GM23338 (cell line): ENCODE data around the gene DST. TPM values are rescaled to one million over a fixed set of nuclear protein-coding genes. Genes with fewer than 3 reads are reported as not detected.
A peak's percentile ranks its signal among the peaks of the same experiment; 100 is the strongest.

Source experiments
- ATAC-seq: fragments of 200-7000 bp; cut with Tn5 transposase; 3 replicates; pipeline ENCODE4 v1.9.1; 2020
- DNase-seq: peaks from one replicate; pipeline ENCODE4 v3.0.0-alpha.2; 2015; ENCODE audit warnings: low spot score
- H2AFZ ChIP-seq: fragments of 200-600 bp; sonication (generic); 2 replicates; pipeline ENCODE4 v1.8.0; 2016; ENCODE audit warnings: antibody characterized with exemption, mild to moderate bottlenecking, moderate library complexity
- H3F3A ChIP-seq: fragments of 200-600 bp; sonication (generic); replicated peaks from 2 replicates; pipeline ENCODE4 v1.8.0; 2017; ENCODE audit warnings: antibody characterized with exemption, mixed run types, low read depth
- H3K27ac ChIP-seq: fragments of 200-600 bp; sonication (generic); 2 replicates; pipeline ENCODE4 v1.6.1; 2016; ENCODE audit warnings: low read depth
- H3K27me3 ChIP-seq: fragments of 200-600 bp; sonication (generic); 2 replicates; pipeline ENCODE4 v1.8.0; 2016; ENCODE audit warnings: mild to moderate bottlenecking, mixed run types, moderate library complexity; ENCODE audit not compliant: insufficient read depth
- H3K36me3 ChIP-seq: fragments of 200-600 bp; sonication (generic); 2 replicates; pipeline ENCODE4 v1.8.0; 2016; ENCODE audit warnings: mild to moderate bottlenecking; ENCODE audit not compliant: insufficient read depth
- H3K4me1 ChIP-seq: fragments of 200-600 bp; sonication (generic); 2 replicates; pipeline ENCODE4 v1.8.0; 2016; ENCODE audit warnings: mild to moderate bottlenecking, moderate library complexity; ENCODE audit not compliant: insufficient read depth
- H3K4me2 ChIP-seq: fragments of 200-600 bp; sonication (generic); 2 replicates; pipeline ENCODE4 v1.7.1; 2017; ENCODE audit warnings: mixed run types
- H3K4me3 ChIP-seq: fragments of 200-600 bp; sonication (generic); 2 replicates; pipeline ENCODE4 v1.6.1; 2016; ENCODE audit warnings: mixed run types
- H3K79me2 ChIP-seq: fragments of 200-600 bp; sonication (generic); replicated peaks from 2 replicates; pipeline ENCODE4 v1.8.0; 2017; ENCODE audit warnings: mild to moderate bottlenecking; ENCODE audit not compliant: insufficient read depth
- H3K9me2 ChIP-seq: fragments of 200-600 bp; sonication (generic); 2 replicates; pipeline ENCODE4 v1.8.0; 2017; ENCODE audit not compliant: insufficient read depth
- H4K20me1 ChIP-seq: fragments of 200-600 bp; sonication (generic); replicated peaks from 2 replicates; pipeline ENCODE4 v1.8.0; 2017; ENCODE audit warnings: mild to moderate bottlenecking; ENCODE audit not compliant: insufficient read depth
- H3K27ac Mint-ChIP-seq: 2 replicates; pipeline ENCODE4 v1.8.0; 2020; ENCODE audit warnings: inconsistent platforms, mild to moderate bottlenecking, moderate library complexity, mixed read lengths
- H3K27me3 Mint-ChIP-seq: 3 replicates; pipeline ENCODE4 v1.8.0; 2022; ENCODE audit warnings: low read depth, mild to moderate bottlenecking, moderate library complexity, mixed read lengths, inconsistent platforms; ENCODE audit not compliant: insufficient read depth, poor library complexity
- H3K36me3 Mint-ChIP-seq: 3 replicates; pipeline ENCODE4 v1.8.0; 2021; ENCODE audit warnings: low read depth, mild to moderate bottlenecking, inconsistent platforms, moderate library complexity, mixed read lengths
- H3K4me1 Mint-ChIP-seq: 3 replicates; pipeline ENCODE4 v1.8.0; 2020; ENCODE audit warnings: mild to moderate bottlenecking, inconsistent platforms, mixed read lengths
- H3K4me3 Mint-ChIP-seq: 3 replicates; pipeline ENCODE4 v1.8.0; 2021; ENCODE audit warnings: moderate library complexity, mild to moderate bottlenecking, inconsistent platforms, mixed read lengths
- H3K9me3 Mint-ChIP-seq: 3 replicates; pipeline ENCODE4 v1.8.0; 2020; ENCODE audit warnings: moderate library complexity, mild to moderate bottlenecking, inconsistent platforms, mixed read lengths
- CREB1 ChIP-seq: fragments of 250-450 bp; sonication (Bioruptor Pico); IDR thresholded peaks from 2 replicates; pipeline ENCODE4 v1.5.0; 2020; ENCODE audit warnings: low read depth, mild to moderate bottlenecking, moderate library complexity
- EZH2 ChIP-seq: fragments of 200-600 bp; sonication (generic); IDR thresholded peaks from one replicate; pipeline ENCODE4 v1.8.0; 2017; ENCODE audit warnings: antibody characterized with exemption, mild to moderate bottlenecking, low read depth; ENCODE audit not compliant: unreplicated experiment
- EZH2phosphoT487 ChIP-seq: fragments of 200-600 bp; sonication (generic); IDR thresholded peaks from one replicate; pipeline ENCODE4 v1.8.1; 2018; ENCODE audit warnings: antibody characterized with exemption; ENCODE audit not compliant: unreplicated experiment
- JUNB ChIP-seq: IDR thresholded peaks from one replicate; pipeline ENCODE4 v1.6.1; 2016; ENCODE audit warnings: antibody characterized with exemption; ENCODE audit not compliant: unreplicated experiment
- NANOG ChIP-seq: IDR thresholded peaks from 2 replicates; pipeline ENCODE4 v1.6.1; 2016; ENCODE audit warnings: antibody characterized with exemption, borderline replicate concordance
- POLR2AphosphoS5 ChIP-seq: IDR thresholded peaks from 2 replicates; pipeline ENCODE4 v1.6.1; 2016; ENCODE audit warnings: antibody characterized with exemption, low read depth
- STAT1 ChIP-seq: IDR thresholded peaks from one replicate; pipeline ENCODE4 v1.6.1; 2016; ENCODE audit warnings: antibody characterized with exemption; ENCODE audit not compliant: unreplicated experiment
- ZNF114 ChIP-seq: fragments of 250-450 bp; sonication (Bioruptor Pico); IDR thresholded peaks from 2 replicates; pipeline ENCODE4 v1.5.0; 2020; ENCODE audit warnings: mild to moderate bottlenecking, moderate library complexity
- ZNF331 ChIP-seq: fragments of 250-450 bp; sonication (Bioruptor Pico); IDR thresholded peaks from 2 replicates; pipeline ENCODE4 v1.5.0; 2020; ENCODE audit warnings: low read depth, mild to moderate bottlenecking, moderate library complexity
- polyA plus RNA-seq: library from polyadenylated mRNA; unstranded; fragments of >200 nt; fragmentation: Nextera tagmentation; extraction: Ambion mirVana; gene quantifications from 2 replicates; pipeline ENCODE4 v1.2.1, GENCODE V29; 2016
- total RNA-seq: library from RNA; depleted of rRNA; stranded (reverse); fragments of >200 nt; shearing (Covaris generic); gene quantifications from 2 replicates; pipeline ENCODE4 v1.2.3, GENCODE V29; 2014
- TF ChIP-seq, protein P1 (sequence below), 2 experiments: fragments of 200-600 bp in 1 of 2; sonication (generic) in 1 of 2; conservative IDR thresholded peaks; 2 replicates each; pipeline versions ENCODE4 v1.5.1 to v1.6.1; 2016 to 2017; ENCODE audit warnings: antibody characterized with exemption in 2 of 2, low read depth in 2 of 2, mild to moderate bottlenecking in 2 of 2, moderate library complexity in 1 of 2
- TF ChIP-seq, protein P2 (sequence below): IDR thresholded peaks from one replicate; pipeline ENCODE4 v1.6.1; 2018; ENCODE audit warnings: antibody characterized with exemption; ENCODE audit not compliant: unreplicated experiment
- TF ChIP-seq, protein P3 (sequence below): IDR thresholded peaks from 2 replicates; pipeline ENCODE4 v1.6.1; 2016; ENCODE audit warnings: antibody characterized with exemption
- TF ChIP-seq, protein P4 (sequence below): fragments of 250-450 bp; sonication (Bioruptor Pico); IDR thresholded peaks from 2 replicates; pipeline ENCODE4 v1.5.0; 2020; ENCODE audit warnings: mild to moderate bottlenecking, moderate library complexity

Gene DST
- total and polyA plus RNA-seq, 2 experiments from 2014 or later, result 88.7 to 188 TPM

DNA sequence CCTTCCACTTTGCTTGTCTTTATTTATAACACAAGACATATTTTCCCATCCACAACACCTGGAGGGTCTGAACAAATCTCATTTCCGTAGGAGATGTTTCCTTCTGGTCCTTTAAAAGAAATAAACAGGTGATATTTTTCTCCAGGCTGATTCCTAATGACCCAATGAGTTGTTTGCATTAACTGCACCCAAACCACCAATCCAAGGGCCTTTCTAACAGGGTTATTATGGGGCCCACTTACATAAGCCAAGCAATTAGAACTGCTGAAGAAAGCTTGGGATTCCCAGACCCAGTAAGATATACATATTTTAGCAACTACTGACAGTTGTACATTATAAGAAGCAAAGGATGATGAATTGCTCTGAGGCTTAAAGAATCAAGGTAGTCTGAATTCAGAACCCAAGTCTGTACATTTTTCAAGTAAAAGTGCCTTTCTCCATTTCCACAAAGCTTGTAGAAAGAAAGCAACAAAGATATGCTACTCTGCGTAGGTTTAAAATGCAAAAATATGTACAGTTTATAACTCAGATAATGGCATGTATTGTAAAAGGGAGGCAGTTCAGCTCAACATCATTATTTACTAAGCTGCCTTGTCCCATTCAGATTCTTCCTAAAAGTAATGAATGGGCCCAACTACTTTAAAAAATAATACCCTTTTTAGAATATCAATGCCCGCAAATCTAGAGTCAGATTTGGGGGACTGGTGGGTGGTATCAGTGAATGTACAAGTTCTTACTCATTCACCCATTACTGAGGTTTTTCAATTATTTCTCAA lies 120.0 kb downstream of the DST start:
- TF ChIP-seq, protein P1, sequence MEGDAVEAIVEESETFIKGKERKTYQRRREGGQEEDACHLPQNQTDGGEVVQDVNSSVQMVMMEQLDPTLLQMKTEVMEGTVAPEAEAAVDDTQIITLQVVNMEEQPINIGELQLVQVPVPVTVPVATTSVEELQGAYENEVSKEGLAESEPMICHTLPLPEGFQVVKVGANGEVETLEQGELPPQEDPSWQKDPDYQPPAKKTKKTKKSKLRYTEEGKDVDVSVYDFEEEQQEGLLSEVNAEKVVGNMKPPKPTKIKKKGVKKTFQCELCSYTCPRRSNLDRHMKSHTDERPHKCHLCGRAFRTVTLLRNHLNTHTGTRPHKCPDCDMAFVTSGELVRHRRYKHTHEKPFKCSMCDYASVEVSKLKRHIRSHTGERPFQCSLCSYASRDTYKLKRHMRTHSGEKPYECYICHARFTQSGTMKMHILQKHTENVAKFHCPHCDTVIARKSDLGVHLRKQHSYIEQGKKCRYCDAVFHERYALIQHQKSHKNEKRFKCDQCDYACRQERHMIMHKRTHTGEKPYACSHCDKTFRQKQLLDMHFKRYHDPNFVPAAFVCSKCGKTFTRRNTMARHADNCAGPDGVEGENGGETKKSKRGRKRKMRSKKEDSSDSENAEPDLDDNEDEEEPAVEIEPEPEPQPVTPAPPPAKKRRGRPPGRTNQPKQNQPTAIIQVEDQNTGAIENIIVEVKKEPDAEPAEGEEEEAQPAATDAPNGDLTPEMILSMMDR (conservative IDR thresholded peaks at IDR 0.05; ENCODE audit: low read depth in 2 of 2), result no peak
- TF ChIP-seq NANOG, result no peak; the same call in 1 of the 2 replicates
- TF ChIP-seq, protein P2, sequence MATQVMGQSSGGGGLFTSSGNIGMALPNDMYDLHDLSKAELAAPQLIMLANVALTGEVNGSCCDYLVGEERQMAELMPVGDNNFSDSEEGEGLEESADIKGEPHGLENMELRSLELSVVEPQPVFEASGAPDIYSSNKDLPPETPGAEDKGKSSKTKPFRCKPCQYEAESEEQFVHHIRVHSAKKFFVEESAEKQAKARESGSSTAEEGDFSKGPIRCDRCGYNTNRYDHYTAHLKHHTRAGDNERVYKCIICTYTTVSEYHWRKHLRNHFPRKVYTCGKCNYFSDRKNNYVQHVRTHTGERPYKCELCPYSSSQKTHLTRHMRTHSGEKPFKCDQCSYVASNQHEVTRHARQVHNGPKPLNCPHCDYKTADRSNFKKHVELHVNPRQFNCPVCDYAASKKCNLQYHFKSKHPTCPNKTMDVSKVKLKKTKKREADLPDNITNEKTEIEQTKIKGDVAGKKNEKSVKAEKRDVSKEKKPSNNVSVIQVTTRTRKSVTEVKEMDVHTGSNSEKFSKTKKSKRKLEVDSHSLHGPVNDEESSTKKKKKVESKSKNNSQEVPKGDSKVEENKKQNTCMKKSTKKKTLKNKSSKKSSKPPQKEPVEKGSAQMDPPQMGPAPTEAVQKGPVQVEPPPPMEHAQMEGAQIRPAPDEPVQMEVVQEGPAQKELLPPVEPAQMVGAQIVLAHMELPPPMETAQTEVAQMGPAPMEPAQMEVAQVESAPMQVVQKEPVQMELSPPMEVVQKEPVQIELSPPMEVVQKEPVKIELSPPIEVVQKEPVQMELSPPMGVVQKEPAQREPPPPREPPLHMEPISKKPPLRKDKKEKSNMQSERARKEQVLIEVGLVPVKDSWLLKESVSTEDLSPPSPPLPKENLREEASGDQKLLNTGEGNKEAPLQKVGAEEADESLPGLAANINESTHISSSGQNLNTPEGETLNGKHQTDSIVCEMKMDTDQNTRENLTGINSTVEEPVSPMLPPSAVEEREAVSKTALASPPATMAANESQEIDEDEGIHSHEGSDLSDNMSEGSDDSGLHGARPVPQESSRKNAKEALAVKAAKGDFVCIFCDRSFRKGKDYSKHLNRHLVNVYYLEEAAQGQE, result no peak
- TF ChIP-seq, protein P3, sequence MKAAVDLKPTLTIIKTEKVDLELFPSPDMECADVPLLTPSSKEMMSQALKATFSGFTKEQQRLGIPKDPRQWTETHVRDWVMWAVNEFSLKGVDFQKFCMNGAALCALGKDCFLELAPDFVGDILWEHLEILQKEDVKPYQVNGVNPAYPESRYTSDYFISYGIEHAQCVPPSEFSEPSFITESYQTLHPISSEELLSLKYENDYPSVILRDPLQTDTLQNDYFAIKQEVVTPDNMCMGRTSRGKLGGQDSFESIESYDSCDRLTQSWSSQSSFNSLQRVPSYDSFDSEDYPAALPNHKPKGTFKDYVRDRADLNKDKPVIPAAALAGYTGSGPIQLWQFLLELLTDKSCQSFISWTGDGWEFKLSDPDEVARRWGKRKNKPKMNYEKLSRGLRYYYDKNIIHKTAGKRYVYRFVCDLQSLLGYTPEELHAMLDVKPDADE, result no peak
- TF ChIP-seq CREB1 (CRISPR knock-in tag), result no peak
- TF ChIP-seq JUNB, result no peak
- no peak for TF ChIP-seq STAT1
- no peak for TF ChIP-seq POLR2AphosphoS5
- TF ChIP-seq ZNF114 (CRISPR knock-in tag), result no peak
- no peak for TF ChIP-seq EZH2
- TF ChIP-seq, protein P4, sequence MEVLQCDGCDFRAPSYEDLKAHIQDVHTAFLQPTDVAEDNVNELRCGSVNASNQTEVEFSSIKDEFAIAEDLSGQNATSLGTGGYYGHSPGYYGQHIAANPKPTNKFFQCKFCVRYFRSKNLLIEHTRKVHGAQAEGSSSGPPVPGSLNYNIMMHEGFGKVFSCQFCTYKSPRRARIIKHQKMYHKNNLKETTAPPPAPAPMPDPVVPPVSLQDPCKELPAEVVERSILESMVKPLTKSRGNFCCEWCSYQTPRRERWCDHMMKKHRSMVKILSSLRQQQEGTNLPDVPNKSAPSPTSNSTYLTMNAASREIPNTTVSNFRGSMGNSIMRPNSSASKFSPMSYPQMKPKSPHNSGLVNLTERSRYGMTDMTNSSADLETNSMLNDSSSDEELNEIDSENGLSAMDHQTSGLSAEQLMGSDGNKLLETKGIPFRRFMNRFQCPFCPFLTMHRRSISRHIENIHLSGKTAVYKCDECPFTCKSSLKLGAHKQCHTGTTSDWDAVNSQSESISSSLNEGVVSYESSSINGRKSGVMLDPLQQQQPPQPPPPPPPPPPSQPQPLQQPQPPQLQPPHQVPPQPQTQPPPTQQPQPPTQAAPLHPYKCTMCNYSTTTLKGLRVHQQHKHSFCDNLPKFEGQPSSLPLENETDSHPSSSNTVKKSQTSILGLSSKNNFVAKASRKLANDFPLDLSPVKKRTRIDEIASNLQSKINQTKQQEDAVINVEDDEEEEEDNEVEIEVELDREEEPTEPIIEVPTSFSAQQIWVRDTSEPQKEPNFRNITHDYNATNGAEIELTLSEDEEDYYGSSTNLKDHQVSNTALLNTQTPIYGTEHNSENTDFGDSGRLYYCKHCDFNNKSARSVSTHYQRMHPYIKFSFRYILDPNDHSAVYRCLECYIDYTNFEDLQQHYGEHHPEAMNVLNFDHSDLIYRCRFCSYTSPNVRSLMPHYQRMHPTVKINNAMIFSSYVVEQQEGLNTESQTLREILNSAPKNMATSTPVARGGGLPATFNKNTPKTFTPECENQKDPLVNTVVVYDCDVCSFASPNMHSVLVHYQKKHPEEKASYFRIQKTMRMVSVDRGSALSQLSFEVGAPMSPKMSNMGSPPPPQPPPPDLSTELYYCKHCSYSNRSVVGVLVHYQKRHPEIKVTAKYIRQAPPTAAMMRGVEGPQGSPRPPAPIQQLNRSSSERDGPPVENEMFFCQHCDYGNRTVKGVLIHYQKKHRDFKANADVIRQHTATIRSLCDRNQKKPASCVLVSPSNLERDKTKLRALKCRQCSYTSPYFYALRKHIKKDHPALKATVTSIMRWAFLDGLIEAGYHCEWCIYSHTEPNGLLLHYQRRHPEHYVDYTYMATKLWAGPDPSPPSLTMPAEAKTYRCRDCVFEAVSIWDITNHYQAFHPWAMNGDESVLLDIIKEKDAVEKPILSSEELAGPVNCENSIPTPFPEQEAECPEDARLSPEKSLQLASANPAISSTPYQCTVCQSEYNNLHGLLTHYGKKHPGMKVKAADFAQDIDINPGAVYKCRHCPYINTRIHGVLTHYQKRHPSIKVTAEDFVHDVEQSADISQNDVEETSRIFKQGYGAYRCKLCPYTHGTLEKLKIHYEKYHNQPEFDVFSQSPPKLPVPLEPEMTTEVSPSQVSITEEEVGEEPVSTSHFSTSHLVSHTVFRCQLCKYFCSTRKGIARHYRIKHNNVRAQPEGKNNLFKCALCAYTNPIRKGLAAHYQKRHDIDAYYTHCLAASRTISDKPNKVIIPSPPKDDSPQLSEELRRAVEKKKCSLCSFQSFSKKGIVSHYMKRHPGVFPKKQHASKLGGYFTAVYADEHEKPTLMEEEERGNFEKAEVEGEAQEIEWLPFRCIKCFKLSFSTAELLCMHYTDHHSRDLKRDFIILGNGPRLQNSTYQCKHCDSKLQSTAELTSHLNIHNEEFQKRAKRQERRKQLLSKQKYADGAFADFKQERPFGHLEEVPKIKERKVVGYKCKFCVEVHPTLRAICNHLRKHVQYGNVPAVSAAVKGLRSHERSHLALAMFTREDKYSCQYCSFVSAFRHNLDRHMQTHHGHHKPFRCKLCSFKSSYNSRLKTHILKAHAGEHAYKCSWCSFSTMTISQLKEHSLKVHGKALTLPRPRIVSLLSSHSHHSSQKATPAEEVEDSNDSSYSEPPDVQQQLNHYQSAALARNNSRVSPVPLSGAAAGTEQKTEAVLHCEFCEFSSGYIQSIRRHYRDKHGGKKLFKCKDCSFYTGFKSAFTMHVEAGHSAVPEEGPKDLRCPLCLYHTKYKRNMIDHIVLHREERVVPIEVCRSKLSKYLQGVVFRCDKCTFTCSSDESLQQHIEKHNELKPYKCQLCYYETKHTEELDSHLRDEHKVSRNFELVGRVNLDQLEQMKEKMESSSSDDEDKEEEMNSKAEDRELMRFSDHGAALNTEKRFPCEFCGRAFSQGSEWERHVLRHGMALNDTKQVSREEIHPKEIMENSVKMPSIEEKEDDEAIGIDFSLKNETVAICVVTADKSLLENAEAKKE, result no peak
- no peak for TF ChIP-seq EZH2phosphoT487
- no peak for TF ChIP-seq ZNF331 (CRISPR knock-in tag)
- peaks cover 65% of the 10 kb centered on the region for H3K4me1 Mint-ChIP-seq
- Histone ChIP-seq H3K79me2 (peaks cover 9% of the 10 kb centered on the region; the same call in 1 of the 2 replicates), H3K36me3 (no peaks in the 10 kb centered on the region), H3F3A (no peaks in the 10 kb centered on the region), H3K4me2 (peak overlapping the region; percentile 55), H3K27me3 (no peaks in the 10 kb centered on the region), H3K4me3 (peak overlapping the region; percentile 24), H3K4me1 (peaks cover 61% of the 10 kb centered on the region), H3K9me2 (no peaks in the 10 kb centered on the region), H2AFZ (no peak overlapping the region), H3K27ac (peak overlapping the region; percentile 78), H4K20me1 (no peaks in the 10 kb centered on the region)
- ATAC-seq (peak; percentile 20; the same call in 2 of the 3 replicates), DNase-seq (no peak)
- H3K27me3 Mint-ChIP-seq, result no peaks in the 10 kb centered on the region
- H3K9me3 Mint-ChIP-seq, result no peaks in the 10 kb centered on the region
- H3K27ac Mint-ChIP-seq, result peak overlapping the region; percentile 88
- H3K4me3 Mint-ChIP-seq, result 0 out of 3 replicates have a peak overlapping the region, but pooled peaks have one; percentile 13
- peaks cover 36% of the 10 kb centered on the region for H3K36me3 Mint-ChIP-seq
